Right lobe of liver (tissue), 6 donors: ENCODE data around the gene CSNK1G1. TPM values are rescaled to one million over a fixed set of nuclear protein-coding genes. Genes with fewer than 3 reads are reported as not detected.
"Not testable (repeated sequence)": the region's sequence is repeated elsewhere in the genome, so short reads cannot be mapped to it uniquely, and the experiment has no call there.

Experiments
- ATAC-seq, 4 donors: fragments of 200-7000 bp; cut with Tn5 transposase; one replicate each; pipeline ENCODE4 v1.9.1; 2020; ENCODE audit warnings: mild to moderate bottlenecking in 4 of 4, moderate library complexity in 4 of 4
- DNase-seq, 3 donors: peaks; one replicate each; pipeline ENCODE4 v3.0.0-alpha.2; 2020
- H3K27ac ChIP-seq, 3 donors: fragments of 200-600 bp; one replicate each; pipeline ENCODE4 v1.8.0; 2022
- H3K27me3 ChIP-seq, 2 donors: fragments of 200-600 bp; one replicate each; pipeline ENCODE4 v1.8.0; 2022
- H3K36me3 ChIP-seq, 4 donors: fragments of 200-600 bp; sonication (generic) in 1 of 4; one replicate each; pipeline versions ENCODE4 v1.5.1 to v1.8.0; 2017 to 2022; ENCODE audit warnings: control low read depth in 1 of 4
- H3K4me1 ChIP-seq, 4 donors: fragments of 200-600 bp; sonication (generic) in 1 of 4; one replicate each; pipeline versions ENCODE4 v1.5.1 to v1.8.0; 2017 to 2022; ENCODE audit warnings: control low read depth in 1 of 4
- H3K4me3 ChIP-seq, 3 donors: fragments of 200-600 bp; one replicate each; pipeline ENCODE4 v1.8.0; 2022
- H3K9me3 ChIP-seq, 4 donors: fragments of 200-600 bp; sonication (generic) in 1 of 4; one replicate each; pipeline versions ENCODE4 v1.5.1 to v1.8.0; 2017 to 2022; ENCODE audit warnings: control low read depth in 1 of 4
- POLR2A ChIP-seq: fragments of 450-650 bp; IDR thresholded peaks from one replicate; pipeline ENCODE4 v1.6.1; 2017; ENCODE audit warnings: antibody characterized with exemption, mild to moderate bottlenecking
- WGBS: methylation state at CpG from one replicate; pipeline ENCODE4 v1.1.6; 2018; ENCODE audit warnings: low coverage, low lambda C conversion rate; ENCODE audit not compliant: insufficient coverage; ENCODE audit errors: missing lambda C conversion rate; 5-methylcytosine and 5-hydroxymethylcytosine counted together
- intact Hi-C, 2 donors: fragments of 100-400 bp; cut with DNase I; formaldehyde crosslinking; loops; one replicate each; pipeline versions ENCODE4 v1.11.2 to v1.14.1; 2022
- total RNA-seq, 6 experiments: library from RNA; depleted of rRNA in 2 of 6; stranded (reverse); fragments of >200 nt in 2 of 6; fragmentation: NEBNext Ultra II Directional in 3 of 6; extraction: Animal tissue kit (Norgen Biotek cat#: 25700) in 3 of 6; gene quantifications; one replicate each; pipeline versions ENCODE4 v1.1.0 to v1.2.4, GENCODE V29; 2016 to 2023
- TF ChIP-seq, protein P1 (sequence below), 4 donors: fragments of 200-600 bp in 3 of 4; fragments of 450-650 bp in 1 of 4; IDR thresholded peaks; one replicate each; pipeline versions ENCODE4 v1.5.1 to v1.8.0; 2016 to 2022; ENCODE audit warnings: antibody characterized with exemption in 4 of 4, mild to moderate bottlenecking in 2 of 4
- donor health status: DM: no; HTN: yes; CAD: no.
- donor health status: DM: no; HTN: no; CAD: no.
- donor health status: DM: no; HTN: no; CAD: no.
- donor health status: DM: no; HTN: yes; CAD: no.
- donor health status: DM: no; HTN: yes; CAD: no.

Gene CSNK1G1
- total RNA-seq, 6 experiments from 2014 or later, result 3.9 to 7.1 (median 5.5) TPM

GRCh38 chr15:64222573-64223366 lies 133.2 kb downstream of the CSNK1G1 start:
- Histone ChIP-seq H3K27me3 (no peaks in the 10 kb centered on the region), H3K27ac (no peak overlapping the region), H3K9me3 (no peaks in the 10 kb centered on the region), H3K4me3 (no peak overlapping the region), H3K4me1 (peaks cover 0 to 4% (median 0%) of the 10 kb centered on the region in 4 donors), H3K36me3 (no peaks in the 10 kb centered on the region)
- DNase-seq (no peak), ATAC-seq (no peak)
- intact Hi-C loops, result no loop called here
- no peak for TF ChIP-seq POLR2A
- TF ChIP-seq, protein P1, sequence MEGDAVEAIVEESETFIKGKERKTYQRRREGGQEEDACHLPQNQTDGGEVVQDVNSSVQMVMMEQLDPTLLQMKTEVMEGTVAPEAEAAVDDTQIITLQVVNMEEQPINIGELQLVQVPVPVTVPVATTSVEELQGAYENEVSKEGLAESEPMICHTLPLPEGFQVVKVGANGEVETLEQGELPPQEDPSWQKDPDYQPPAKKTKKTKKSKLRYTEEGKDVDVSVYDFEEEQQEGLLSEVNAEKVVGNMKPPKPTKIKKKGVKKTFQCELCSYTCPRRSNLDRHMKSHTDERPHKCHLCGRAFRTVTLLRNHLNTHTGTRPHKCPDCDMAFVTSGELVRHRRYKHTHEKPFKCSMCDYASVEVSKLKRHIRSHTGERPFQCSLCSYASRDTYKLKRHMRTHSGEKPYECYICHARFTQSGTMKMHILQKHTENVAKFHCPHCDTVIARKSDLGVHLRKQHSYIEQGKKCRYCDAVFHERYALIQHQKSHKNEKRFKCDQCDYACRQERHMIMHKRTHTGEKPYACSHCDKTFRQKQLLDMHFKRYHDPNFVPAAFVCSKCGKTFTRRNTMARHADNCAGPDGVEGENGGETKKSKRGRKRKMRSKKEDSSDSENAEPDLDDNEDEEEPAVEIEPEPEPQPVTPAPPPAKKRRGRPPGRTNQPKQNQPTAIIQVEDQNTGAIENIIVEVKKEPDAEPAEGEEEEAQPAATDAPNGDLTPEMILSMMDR (IDR thresholded peaks at IDR 0.05), result no peak
- WGBS, result 79% methylated on average over 3 of the region's 3 CpGs

- H3K27ac ChIP-seq, H3K9me3 ChIP-seq, H3K27me3 ChIP-seq, ATAC-seq, H3K36me3 ChIP-seq, intact Hi-C loops, DNase-seq, H3K4me1 ChIP-seq, H3K4me3 ChIP-seq: not testable (repeated sequence)
- no CpG with 5 or more reads among the region's 1 CpG for WGBS
These were observed 134.1 kb downstream of the CSNK1G1 start for GRCh38 chr15:64221911-64222310.

GRCh38 chr15:64217429-64217750 lies 138.6 kb downstream of the CSNK1G1 start:
- H3K27me3 ChIP-seq, H3K4me3 ChIP-seq, H3K36me3 ChIP-seq, DNase-seq, intact Hi-C loops, ATAC-seq, H3K9me3 ChIP-seq: not testable (repeated sequence)
- Histone ChIP-seq H3K27ac (peak overlapping the region in 1 of 3 donors; percentile 5), H3K4me1 (peaks cover 0 to 16% (median 7%) of the 10 kb centered on the region in 4 donors)
- WGBS, result 82% methylated on average over 4 of the region's 5 CpGs

GRCh38 chr15:64216730-64217428 lies 139.1 kb downstream of the CSNK1G1 start:
- TF ChIP-seq POLR2A, result no peak
- TF ChIP-seq, protein P1 (IDR thresholded peaks at IDR 0.05), result peak in 3 of 4 donors; percentile 17 to 32 (median 28)
- no peaks in the 10 kb centered on the region for H3K9me3 ChIP-seq
- 13% methylated on average over 2 of the region's 2 CpGs for WGBS
- DNase-seq (peak; percentile 80 to 86 (median 83)), ATAC-seq (peak; percentile 97 to 99 (median 98))
- intact Hi-C loops, result no loop called here
- H3K36me3 ChIP-seq, result peaks cover 0 to 5% (median 0%) of the 10 kb centered on the region in 4 donors
- H3K27ac ChIP-seq, result peak overlapping the region in 2 of 3 donors; percentile 5 to 38
- H3K4me1 ChIP-seq, result peaks cover 0 to 16% (median 7%) of the 10 kb centered on the region in 4 donors
- no peak overlapping the region for H3K4me3 ChIP-seq
- H3K27me3 ChIP-seq, result no peaks in the 10 kb centered on the region

DNA sequence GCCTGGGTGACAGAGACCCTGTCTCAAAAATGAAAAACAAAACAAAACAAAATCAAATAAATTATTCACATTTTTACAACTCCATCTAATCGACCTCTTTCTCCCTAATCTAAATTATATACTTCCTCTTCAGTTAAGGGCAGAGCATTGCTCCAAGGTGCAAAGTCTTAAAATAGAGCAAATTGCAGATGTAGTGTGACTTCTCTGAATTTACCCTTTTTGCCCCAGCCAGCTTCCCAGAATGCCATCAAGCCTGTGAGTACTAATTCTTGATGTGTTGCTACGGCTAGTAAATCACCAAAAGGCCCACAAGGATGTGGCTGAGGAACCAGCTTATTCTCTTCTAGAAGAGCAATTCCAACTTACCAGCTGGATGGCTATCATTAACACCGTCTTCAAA lies 139.8 kb downstream of the CSNK1G1 start:
- H3K27ac ChIP-seq, result peak overlapping the region in 1 of 3 donors; percentile 38
- ATAC-seq, result peak in 1 of 4 donors; percentile 8
- H3K27me3 ChIP-seq, result no peaks in the 10 kb centered on the region
- peaks cover 0 to 16% (median 7%) of the 10 kb centered on the region in 4 donors for H3K4me1 ChIP-seq
- intact Hi-C loops, result no loop called here
- peaks cover 0 to 5% (median 0%) of the 10 kb centered on the region in 4 donors for H3K36me3 ChIP-seq
- DNase-seq, result no peak
- no peak for TF ChIP-seq POLR2A
- TF ChIP-seq, protein P1 (IDR thresholded peaks at IDR 0.05), result no peak
- H3K9me3 ChIP-seq, result no peaks in the 10 kb centered on the region
- no peak overlapping the region for H3K4me3 ChIP-seq
- WGBS, result 65% methylated on average over 3 of the region's 3 CpGs
